Endothelial cell of umbilical vein (primary cell): ENCODE results near the gene BRS3. TPM values are rescaled to one million over a fixed set of nuclear protein-coding genes. Genes with fewer than 3 reads are reported as not detected.

Experiments used
- BruUV-seq: library from RNA; stranded (reverse); fragments of 400-500 nt; replicated peaks from 2 replicates; lab custom pipeline; 2021; lab: Mats Ljungman, UMichigan
- CTCF ChIA-PET: fragments of 300-600, 350-600 bp; sonication (Branson Sonifier 250); formaldehyde crosslinking; loops from one replicate; lab custom pipeline; 2021; ENCODE audit warnings: antibody characterized with exemption, inconsistent platforms; lab: Charles Lee
- POLR2A ChIA-PET: fragments of 300-600, 350-600 bp; sonication (Branson Sonifier 250); formaldehyde crosslinking; loops from one replicate; lab custom pipeline; 2021; ENCODE audit warnings: antibody characterized with exemption, inconsistent platforms; lab: Charles Lee
- DNase-seq: peaks from one replicate; pipeline ENCODE4 v3.0.0-alpha.2; 2011; ENCODE audit warnings: low read depth, low spot score
- FAIRE-seq: peaks from 2 replicates; lab custom pipeline; 2011; peaks lifted over from hg19 to GRCh38; lab: Jason Lieb, UNC
- H2AFZ ChIP-seq: 2 replicates; pipeline ENCODE4 v1.6.0; 2012; ENCODE audit warnings: low read depth, low read length, control low read depth, inconsistent platforms
- H3K27ac ChIP-seq: 2 replicates; pipeline ENCODE4 v1.5.1; 2011; ENCODE audit warnings: low read depth, mild to moderate bottlenecking, control low read depth, low read length, moderate library complexity; ENCODE audit not compliant: insufficient read depth
- H3K27me3 ChIP-seq, 2 experiments: 2 replicates each; pipeline versions ENCODE4 v1.6.0 to v1.6.1; 2011; ENCODE audit warnings: low read length in 2 of 2, mixed read lengths in 1 of 2; ENCODE audit not compliant: control insufficient read depth in 2 of 2, insufficient read depth in 2 of 2
- H3K36me3 ChIP-seq, 2 experiments: 2 replicates in 1 of 2; 3 replicates in 1 of 2; pipeline ENCODE4 v1.5.1; 2011; ENCODE audit warnings: low read length in 2 of 2, mild to moderate bottlenecking in 1 of 2, moderate library complexity in 1 of 2; ENCODE audit not compliant: control insufficient read depth in 2 of 2, insufficient read depth in 2 of 2; ENCODE audit errors: extremely low read depth in 1 of 2
- H3K4me1 ChIP-seq: 3 replicates; pipeline ENCODE4 v1.5.1; 2011; ENCODE audit warnings: mild to moderate bottlenecking, low read length; ENCODE audit not compliant: control insufficient read depth, insufficient read depth; ENCODE audit errors: extremely low read depth
- H3K4me2 ChIP-seq: 2 replicates; pipeline ENCODE4 v1.6.1; 2011; ENCODE audit warnings: low read length, control low read depth, mixed read lengths; ENCODE audit not compliant: insufficient read depth
- H3K4me3 ChIP-seq, 3 experiments: fragments of 200-600 bp in 1 of 3; sonication (generic), shearing (Covaris generic) in 1 of 3; replicated peaks in 1 of 3; 2 replicates each; pipeline ENCODE4 v1.5.1; 2011 to 2016; ENCODE audit warnings: control low read depth in 3 of 3, low read length in 3 of 3, mild to moderate bottlenecking in 2 of 3, inconsistent platforms in 1 of 3, low read depth in 1 of 3, moderate library complexity in 1 of 3; ENCODE audit not compliant: insufficient read depth in 1 of 3
- H3K79me2 ChIP-seq: 2 replicates; pipeline ENCODE4 v1.6.0; 2012; ENCODE audit warnings: low read length, inconsistent platforms; ENCODE audit not compliant: control insufficient read depth, insufficient read depth
- H3K9ac ChIP-seq: replicated peaks from 2 replicates; pipeline ENCODE3; 2011; ENCODE audit warnings: low read length, control low read depth; ENCODE audit not compliant: insufficient read depth; ENCODE audit errors: extremely low read depth
- H3K9me1 ChIP-seq: replicated peaks from 3 replicates; pipeline ENCODE4 v1.6.0; 2011; ENCODE audit warnings: mild to moderate bottlenecking, low read length; ENCODE audit not compliant: control insufficient read depth, insufficient read depth; ENCODE audit errors: extremely low read depth
- H3K9me3 ChIP-seq: replicated peaks from 2 replicates; pipeline ENCODE4 v1.5.1; 2012; ENCODE audit warnings: low read length, inconsistent platforms; ENCODE audit not compliant: control insufficient read depth, insufficient read depth
- H4K20me1 ChIP-seq: replicated peaks from 2 replicates; pipeline ENCODE3; 2011; ENCODE audit warnings: mild to moderate bottlenecking, low read length; ENCODE audit not compliant: control insufficient read depth, insufficient read depth; ENCODE audit errors: extremely low read depth
- EZH2 ChIP-seq: IDR thresholded peaks from 2 replicates; pipeline ENCODE4 v1.6.1; 2012; ENCODE audit warnings: borderline replicate concordance, low read depth, mild to moderate bottlenecking, moderate library complexity, low read length, inconsistent platforms; ENCODE audit not compliant: severe bottlenecking
- FOS ChIP-seq: IDR thresholded peaks from 2 replicates; pipeline ENCODE4 v1.6.1; 2011; ENCODE audit warnings: mild to moderate bottlenecking, low read length, moderate library complexity, borderline replicate concordance; ENCODE audit not compliant: insufficient read depth
- GATA2 ChIP-seq: IDR thresholded peaks from 2 replicates; pipeline ENCODE4 v1.7.0; 2011; ENCODE audit warnings: low read depth, mild to moderate bottlenecking, moderate library complexity, mixed read lengths, low read length; ENCODE audit not compliant: insufficient read length, insufficient read depth
- JUN ChIP-seq: IDR thresholded peaks from 2 replicates; pipeline ENCODE4 v1.6.1; 2011; ENCODE audit warnings: borderline replicate concordance, low read depth; ENCODE audit not compliant: insufficient read length, insufficient read depth
- MYC ChIP-seq: IDR thresholded peaks from one replicate; pipeline ENCODE4 v1.6.1; 2011; ENCODE audit warnings: mild to moderate bottlenecking, low read depth, low read length
- POLR2A ChIP-seq: IDR thresholded peaks from 2 replicates; pipeline ENCODE4 v1.6.1; 2012; ENCODE audit warnings: low read depth, mild to moderate bottlenecking, control low read depth, low read length
- POLR2AphosphoS5 ChIP-seq: IDR thresholded peaks from 2 replicates; pipeline ENCODE4 v1.6.1; 2012; ENCODE audit warnings: low read depth, mild to moderate bottlenecking, control low read depth, low read length, moderate library complexity; ENCODE audit not compliant: insufficient read depth
- dilution Hi-C: fragments of 300-500 bp; cut with MboI; formaldehyde crosslinking; loops from one replicate; pipeline ENCODE4 v1.15.0; 2019; ENCODE audit warnings: low sequenced_read_pairs; ENCODE audit not compliant: extremely low pct_ligation_motif_present
- intact Hi-C: fragments of 100-400 bp; cut with micrococcal nuclease; formaldehyde crosslinking; loops from one replicate; pipeline ENCODE4 v1.10.0; 2022
- polyA plus RNA-seq, 4 experiments: library from polyadenylated mRNA; depleted of rRNA in 3 of 4; stranded (reverse) in 3 of 4; unstranded in 1 of 4; fragments of >200 nt; gene quantifications; 2 replicates each; pipeline versions ENCODE4 v1.2.1 to v1.2.3, GENCODE V29; 2011 to 2012; ENCODE audit warnings: missing spikeins in 1 of 4
- total RNA-seq: library from RNA; stranded (reverse); gene quantifications from 2 replicates; pipeline ENCODE4 v1.2.3, GENCODE V29; 2021
- TF ChIP-seq, protein P1 (sequence below): IDR thresholded peaks from 2 replicates; pipeline ENCODE4 v1.6.1; 2011; ENCODE audit not compliant: insufficient read depth, insufficient read length
- TF ChIP-seq, protein P2 (sequence below), 2 donors: IDR thresholded peaks; 1 replicate in 1 of 2; 2 replicates in 1 of 2; pipeline ENCODE4 v1.5.1; 2011; ENCODE audit warnings: low read length in 2 of 2, mild to moderate bottlenecking in 2 of 2, moderate library complexity in 2 of 2, control low read depth in 1 of 2, inconsistent platforms in 1 of 2, low read depth in 1 of 2; ENCODE audit not compliant: insufficient read depth in 1 of 2; ENCODE audit errors: extremely low read depth in 1 of 2

The BRS3 gene
- total and polyA plus RNA-seq, 2 donors (not counting 3 experiments of a cell fraction or from before 2014, with no cell fraction given), result not detected

DNA sequence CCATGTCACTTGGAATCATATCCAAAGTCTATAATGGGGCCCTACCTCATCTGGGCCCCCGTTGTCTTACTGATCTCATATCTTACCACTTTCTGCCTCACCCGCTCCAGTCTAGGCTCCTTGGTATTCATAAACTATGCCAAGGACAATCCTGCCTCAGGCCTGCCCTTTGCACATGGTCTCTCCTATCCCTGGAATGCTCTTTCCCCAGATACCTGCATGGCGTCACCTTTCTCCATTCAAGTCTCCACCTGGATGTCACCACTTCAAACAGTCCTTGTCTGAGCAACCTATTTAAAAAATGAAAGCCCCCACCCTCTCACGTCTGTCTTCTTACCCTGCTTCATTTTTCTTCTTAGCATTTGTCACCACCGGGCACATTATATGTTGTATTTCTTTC is 52.5 kb downstream of the BRS3 start:
- Histone ChIP-seq H3K79me2 (no peaks in the 10 kb centered on the region), H3K9ac (no peak overlapping the region), H3K4me3 (no peak overlapping the region), H3K4me2 (no peak overlapping the region), H2AFZ (no peak overlapping the region), H4K20me1 (no peaks in the 10 kb centered on the region), H3K36me3 (no peaks in the 10 kb centered on the region), H3K9me1 (no peaks in the 10 kb centered on the region), H3K27me3 (no peaks in the 10 kb centered on the region), H3K4me1 (no peaks in the 10 kb centered on the region), H3K27ac (no peak overlapping the region), H3K9me3 (no peaks in the 10 kb centered on the region)
- intact Hi-C loops, result no loop called here
- TF ChIP-seq FOS (no peak), EZH2 (no peak), JUN (no peak), POLR2A (no peak), MYC (no peak), POLR2AphosphoS5 (no peak), GATA2 (no peak)
- TF ChIP-seq, protein P1, sequence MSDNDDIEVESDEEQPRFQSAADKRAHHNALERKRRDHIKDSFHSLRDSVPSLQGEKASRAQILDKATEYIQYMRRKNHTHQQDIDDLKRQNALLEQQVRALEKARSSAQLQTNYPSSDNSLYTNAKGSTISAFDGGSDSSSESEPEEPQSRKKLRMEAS, result no peak
- TF ChIP-seq, protein P2, sequence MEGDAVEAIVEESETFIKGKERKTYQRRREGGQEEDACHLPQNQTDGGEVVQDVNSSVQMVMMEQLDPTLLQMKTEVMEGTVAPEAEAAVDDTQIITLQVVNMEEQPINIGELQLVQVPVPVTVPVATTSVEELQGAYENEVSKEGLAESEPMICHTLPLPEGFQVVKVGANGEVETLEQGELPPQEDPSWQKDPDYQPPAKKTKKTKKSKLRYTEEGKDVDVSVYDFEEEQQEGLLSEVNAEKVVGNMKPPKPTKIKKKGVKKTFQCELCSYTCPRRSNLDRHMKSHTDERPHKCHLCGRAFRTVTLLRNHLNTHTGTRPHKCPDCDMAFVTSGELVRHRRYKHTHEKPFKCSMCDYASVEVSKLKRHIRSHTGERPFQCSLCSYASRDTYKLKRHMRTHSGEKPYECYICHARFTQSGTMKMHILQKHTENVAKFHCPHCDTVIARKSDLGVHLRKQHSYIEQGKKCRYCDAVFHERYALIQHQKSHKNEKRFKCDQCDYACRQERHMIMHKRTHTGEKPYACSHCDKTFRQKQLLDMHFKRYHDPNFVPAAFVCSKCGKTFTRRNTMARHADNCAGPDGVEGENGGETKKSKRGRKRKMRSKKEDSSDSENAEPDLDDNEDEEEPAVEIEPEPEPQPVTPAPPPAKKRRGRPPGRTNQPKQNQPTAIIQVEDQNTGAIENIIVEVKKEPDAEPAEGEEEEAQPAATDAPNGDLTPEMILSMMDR (IDR thresholded peaks at IDR 0.05; ENCODE audit: extremely low read depth in 1 of 2, insufficient read depth in 1 of 2, low read depth in 1 of 2, low read length in 2 of 2), result no peak
- ChIA-PET POLR2A (no interaction called here), CTCF (no interaction called here)
- BruUV-seq, result no TSS peak
- FAIRE-seq, result no peak
- dilution Hi-C loops, result no loop called here
- DNase-seq, result no peak
